GM12865 (cell line): Measurements from ENCODE around the gene SCYL3.

Experiments used
- DNase-seq: peaks from one replicate; pipeline ENCODE4 v3.0.0; 2010; ENCODE audit warnings: low read depth
- H3K4me3 ChIP-seq: 2 replicates; pipeline ENCODE4 v1.5.1; 2011; ENCODE audit warnings: mild to moderate bottlenecking, low read depth, low read length, control low read depth
- CTCF ChIP-seq: IDR thresholded peaks from 2 replicates; pipeline ENCODE4 v1.5.1; 2011; ENCODE audit warnings: low read length, control low read depth, low read depth, inconsistent platforms; ENCODE audit not compliant: insufficient read depth; ENCODE audit errors: missing control alignments

The SCYL3 gene

GRCh38 chr1:169891539-169891885 is 2.2 kb downstream of the SCYL3 start:
- peak overlapping the region; percentile 73 for H3K4me3 ChIP-seq
- DNase-seq, result no peak
- TF ChIP-seq CTCF, result no peak

DNA sequence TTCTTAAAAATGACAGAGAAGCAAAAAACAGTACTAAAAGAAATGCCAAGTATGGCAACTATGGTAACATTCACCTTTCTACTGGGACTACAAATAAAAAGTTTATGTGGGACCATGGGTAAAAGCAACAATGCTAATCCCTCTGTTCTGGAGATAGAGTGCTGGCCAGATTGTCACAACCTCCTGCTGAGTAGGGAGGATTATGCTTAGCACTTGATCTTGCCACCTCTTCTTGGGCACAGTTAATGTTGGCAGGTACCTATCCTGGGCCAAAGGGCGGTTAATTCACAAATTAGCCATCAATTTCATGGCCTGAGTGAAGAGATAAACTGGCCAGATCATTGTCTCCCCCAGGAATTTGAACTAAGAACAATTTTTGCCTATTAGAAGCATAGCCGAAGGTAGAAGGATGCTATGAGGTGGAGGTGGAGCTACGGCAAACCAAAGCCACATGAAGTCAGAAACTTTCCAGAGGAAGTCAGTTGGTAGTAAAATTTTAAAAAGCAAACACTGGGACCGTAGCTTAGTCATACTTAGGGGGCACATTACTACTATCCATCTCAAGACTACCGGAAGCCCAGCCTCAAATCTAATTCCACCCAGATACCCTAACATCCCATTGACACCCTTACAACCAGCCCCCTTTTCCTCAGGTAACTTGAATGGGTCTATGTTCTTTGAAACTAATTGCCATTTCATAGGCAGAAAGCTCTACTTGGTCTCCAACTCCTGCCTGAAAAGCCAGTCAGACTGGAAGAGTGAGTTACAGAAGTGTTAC is 2.7 kb downstream of the SCYL3 start:
- H3K4me3 ChIP-seq, result peak overlapping the region; percentile 73
- DNase-seq, result peak; percentile 60
- no peak for TF ChIP-seq CTCF

- H3K4me3 ChIP-seq, result no peak overlapping the region
- TF ChIP-seq CTCF, result no peak
- DNase-seq, result no peak
Observed at GRCh38 chr1:169889871-169890270, 3.8 kb downstream of the SCYL3 start.

GRCh38 chr1:169886931-169887330 is 6.8 kb downstream of the SCYL3 start:
- no peak for TF ChIP-seq CTCF
- DNase-seq, result no peak
- H3K4me3 ChIP-seq, result no peak overlapping the region

- no peak overlapping the region for H3K4me3 ChIP-seq
- DNase-seq, result no peak
- no peak for TF ChIP-seq CTCF
Observed at GRCh38 chr1:169886422-169886821, 7.3 kb downstream of the SCYL3 start.

DNA sequence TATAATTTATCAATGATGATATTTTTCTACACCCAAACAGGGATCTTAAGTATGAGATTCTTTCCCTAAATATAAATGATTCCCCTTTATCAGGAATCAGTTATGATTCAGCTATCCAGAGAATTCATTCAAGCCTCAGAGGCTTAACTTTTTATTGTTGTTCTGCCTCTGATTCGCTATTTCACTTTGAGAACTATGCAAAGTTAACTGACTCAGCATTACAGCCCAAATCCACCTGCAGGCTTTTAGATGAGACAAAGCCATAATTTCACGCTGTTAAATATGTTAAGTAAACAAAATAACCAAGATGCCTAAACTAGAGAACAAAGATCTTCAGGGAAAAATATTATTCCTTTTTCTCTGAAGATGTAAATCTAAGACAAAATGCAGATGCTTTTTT is 8.5 kb downstream of the SCYL3 start:
- no peak for TF ChIP-seq CTCF
- no peak overlapping the region for H3K4me3 ChIP-seq
- no peak for DNase-seq

DNA sequence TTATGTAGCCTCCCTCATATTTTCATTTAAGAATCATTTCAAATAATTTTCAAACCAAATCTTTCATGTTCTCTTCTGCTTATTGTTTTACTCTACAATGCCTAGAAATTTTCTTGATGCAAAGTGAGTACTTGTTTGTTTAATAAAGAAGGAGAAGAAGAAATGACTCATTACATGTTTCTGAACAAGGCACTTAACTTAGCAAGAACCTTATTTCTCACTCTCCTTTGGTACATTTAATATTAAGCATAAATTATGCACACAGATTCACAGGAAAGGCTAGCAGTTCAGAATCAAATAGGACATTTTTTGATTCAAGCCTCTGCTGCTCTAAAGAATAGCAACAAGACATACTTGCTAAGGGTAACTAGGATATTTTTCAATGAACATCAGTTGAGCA is 9.1 kb downstream of the SCYL3 start:
- no peak for DNase-seq
- no peak for TF ChIP-seq CTCF

More for the DNA sequence above, 9.1 kb downstream of the SCYL3 start:
- H3K4me3 ChIP-seq, result no peak overlapping the region
